ENCODE data around the gene C1orf210.

GRCh38 chr1:43282220-43283195 lies 2.9 kb downstream of the C1orf210 start:
- TF ChIP-seq, protein P1, sequence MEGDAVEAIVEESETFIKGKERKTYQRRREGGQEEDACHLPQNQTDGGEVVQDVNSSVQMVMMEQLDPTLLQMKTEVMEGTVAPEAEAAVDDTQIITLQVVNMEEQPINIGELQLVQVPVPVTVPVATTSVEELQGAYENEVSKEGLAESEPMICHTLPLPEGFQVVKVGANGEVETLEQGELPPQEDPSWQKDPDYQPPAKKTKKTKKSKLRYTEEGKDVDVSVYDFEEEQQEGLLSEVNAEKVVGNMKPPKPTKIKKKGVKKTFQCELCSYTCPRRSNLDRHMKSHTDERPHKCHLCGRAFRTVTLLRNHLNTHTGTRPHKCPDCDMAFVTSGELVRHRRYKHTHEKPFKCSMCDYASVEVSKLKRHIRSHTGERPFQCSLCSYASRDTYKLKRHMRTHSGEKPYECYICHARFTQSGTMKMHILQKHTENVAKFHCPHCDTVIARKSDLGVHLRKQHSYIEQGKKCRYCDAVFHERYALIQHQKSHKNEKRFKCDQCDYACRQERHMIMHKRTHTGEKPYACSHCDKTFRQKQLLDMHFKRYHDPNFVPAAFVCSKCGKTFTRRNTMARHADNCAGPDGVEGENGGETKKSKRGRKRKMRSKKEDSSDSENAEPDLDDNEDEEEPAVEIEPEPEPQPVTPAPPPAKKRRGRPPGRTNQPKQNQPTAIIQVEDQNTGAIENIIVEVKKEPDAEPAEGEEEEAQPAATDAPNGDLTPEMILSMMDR (conservative IDR thresholded peaks at IDR 0.05 in 1 of 2, IDR thresholded peaks at IDR 0.05 in 1 of 2; ENCODE audit: extremely low read depth in 1 of 2, insufficient read depth in 1 of 2, low read depth in 1 of 2, low read length in 2 of 2), result no peak
- TF ChIP-seq EZH2 (IDR thresholded peaks at IDR 0.05; ENCODE audit: borderline replicate concordance, low read length), result no peak
